GM13976 (cell line): ENCODE measurements around the gene PSMD13.

Source experiments
- DNase-seq: peaks from one replicate; pipeline ENCODE4 v3.0.0; 2012; ENCODE audit warnings: low spot score
- CTCF ChIP-seq: IDR thresholded peaks from 2 replicates; pipeline ENCODE4 v1.5.1; 2012; ENCODE audit warnings: borderline replicate concordance, mild to moderate bottlenecking; ENCODE audit not compliant: insufficient read depth; ENCODE audit errors: extremely low read depth, missing control alignments, control extremely low read depth
- in situ Hi-C: fragments of 300-500 bp; cut with MboI; formaldehyde crosslinking; loops from one replicate; pipeline ENCODE4 v1.12.0; 2022; ENCODE audit warnings: low sequenced_read_pairs, mixed read lengths, inconsistent platforms; ENCODE audit not compliant: unreplicated experiment

Gene PSMD13

GRCh38 chr11:196786-197731 is 39.7 kb upstream of the PSMD13 start:
- DNase-seq = no peak
- no peak for TF ChIP-seq CTCF
- in situ Hi-C loops = no loop called here

GRCh38 chr11:197741-198235 is 39.0 kb upstream of the PSMD13 start:
- no peak for DNase-seq
- in situ Hi-C loops = no loop called here
- TF ChIP-seq CTCF = no peak

GRCh38 chr11:198236-198806 is 38.5 kb upstream of the PSMD13 start:
- in situ Hi-C loops = no loop called here
- TF ChIP-seq CTCF = no peak
- no peak for DNase-seq

- in situ Hi-C loops = no loop called here
- no peak for TF ChIP-seq CTCF
- no peak for DNase-seq
Observed at GRCh38 chr11:199004-199581, 37.7 kb upstream of the PSMD13 start.

GRCh38 chr11:199782-200181 is 37.0 kb upstream of the PSMD13 start:
- no peak for TF ChIP-seq CTCF
- DNase-seq = no peak
- in situ Hi-C loops = no loop called here

- in situ Hi-C loops = no loop called here
- no peak for TF ChIP-seq CTCF
- DNase-seq = no peak
Observed at GRCh38 chr11:200224-201003, 36.4 kb upstream of the PSMD13 start.
